ENCODE data around the gene C1orf174.
"Not testable (repeated sequence)": the region's sequence is repeated elsewhere in the genome, so short reads cannot be mapped to it uniquely, and the experiment has no call there.

Gene C1orf174

DNA sequence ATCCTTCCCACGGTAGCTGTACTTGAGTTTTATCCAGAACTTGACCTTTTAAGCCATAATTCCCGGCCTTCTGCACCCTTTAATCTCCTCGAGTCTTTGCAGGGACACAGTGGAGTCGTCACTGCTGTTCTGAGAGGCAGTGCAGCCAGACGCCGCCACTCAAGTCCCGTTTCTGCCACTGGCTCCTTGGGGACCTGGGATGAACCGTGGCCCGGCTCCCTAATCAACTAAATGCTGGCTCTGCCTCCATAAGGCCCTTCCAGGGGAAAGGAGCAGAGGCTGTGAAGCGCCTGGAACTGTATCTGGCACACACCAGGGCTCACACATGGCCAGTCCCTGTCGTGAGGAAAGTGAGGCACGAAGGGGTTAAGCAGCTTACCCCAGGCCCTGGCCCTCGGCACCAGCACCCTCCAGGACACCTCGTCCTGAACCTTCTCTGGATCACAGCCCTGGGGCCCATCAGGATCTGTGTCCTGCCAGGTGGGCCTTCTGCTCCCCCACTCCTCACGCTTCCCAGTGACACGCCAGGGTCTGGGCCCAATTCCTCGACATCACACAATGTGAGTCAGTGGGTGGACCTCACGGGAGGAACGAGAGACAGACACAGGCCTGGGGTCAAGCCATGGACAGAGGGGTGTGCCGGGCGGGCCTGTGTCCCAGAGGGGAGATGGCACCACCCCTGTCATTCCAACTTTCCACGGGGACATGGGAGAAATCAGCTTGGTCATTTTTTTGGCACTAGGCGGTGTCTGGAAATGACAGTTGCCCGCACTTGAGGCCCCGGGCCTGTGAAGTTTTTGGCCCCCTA, 23.5 kb upstream of the C1orf174 start:
- H3K27me3 ChIP-seq (ENCODE audit: control insufficient read depth, insufficient read depth, low read length), result peaks cover 13% of the 10 kb centered on the region
- H3K4me1 ChIP-seq (ENCODE audit: control insufficient read depth, insufficient read depth, low read length), result no peaks in the 10 kb centered on the region
- H3K9me3 ChIP-seq (ENCODE audit: control insufficient read depth, low read length), result no peaks in the 10 kb centered on the region
- H3K4me3 ChIP-seq (ENCODE audit: low read length), result no peak overlapping the region
- no peaks in the 10 kb centered on the region for H3K36me3 ChIP-seq (ENCODE audit: control insufficient read depth, insufficient read depth, low read length)
- H3K9ac ChIP-seq (ENCODE audit: low read length), result no peak overlapping the region

DNA sequence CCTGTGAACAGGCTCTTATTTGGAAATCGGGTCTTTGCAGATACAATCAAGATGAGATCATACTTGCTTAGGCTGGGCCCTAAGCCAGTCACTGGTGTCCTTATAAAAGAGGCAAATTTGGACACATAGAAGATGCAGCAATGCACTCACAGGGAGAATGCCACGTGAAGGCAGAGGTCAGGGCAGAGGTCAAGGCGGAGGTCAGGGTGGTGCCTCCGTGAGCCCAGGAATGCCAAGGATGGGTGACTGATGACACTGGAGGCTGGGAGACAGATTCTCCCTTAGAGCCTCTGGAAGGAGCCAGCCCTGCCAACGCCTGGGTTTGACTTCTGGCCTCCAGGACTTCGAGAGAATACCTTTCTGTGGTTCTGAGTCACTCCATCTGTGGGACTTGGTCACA, 22.8 kb upstream of the C1orf174 start:
- Histone ChIP-seq H3K9ac (ENCODE audit: low read length) (no peak overlapping the region), H3K4me1 (ENCODE audit: control insufficient read depth, insufficient read depth, low read length) (no peaks in the 10 kb centered on the region), H3K27me3 (ENCODE audit: control insufficient read depth, insufficient read depth, low read length) (peaks cover 13% of the 10 kb centered on the region), H3K9me3 (ENCODE audit: control insufficient read depth, low read length) (no peaks in the 10 kb centered on the region), H3K36me3 (ENCODE audit: control insufficient read depth, insufficient read depth, low read length) (no peaks in the 10 kb centered on the region), H3K4me3 (ENCODE audit: low read length) (no peak overlapping the region)

DNA sequence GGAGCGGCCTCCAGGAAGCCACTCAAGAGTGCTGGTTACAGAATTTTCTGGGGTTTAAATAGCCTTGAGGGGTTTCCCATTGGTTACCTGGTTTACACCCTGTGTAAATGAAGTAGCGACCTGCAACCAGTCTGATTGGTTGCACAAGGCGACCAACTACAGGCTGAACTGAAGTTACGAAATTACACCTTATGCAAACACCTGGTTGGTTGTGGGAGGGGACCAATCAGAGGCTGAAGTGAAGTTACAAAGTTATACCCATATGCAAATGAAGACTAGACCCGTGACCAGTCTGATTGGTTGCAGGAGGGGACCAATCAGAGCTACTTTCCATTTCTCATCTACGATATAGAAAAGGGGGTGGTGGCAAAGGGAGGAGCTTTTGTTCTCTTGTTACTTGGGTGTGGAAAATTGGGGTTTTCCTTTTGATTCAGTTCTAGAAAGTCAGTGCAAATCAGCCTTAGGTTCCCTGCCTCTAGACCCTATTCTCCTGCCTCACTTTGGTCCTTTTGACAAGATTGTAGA, 22.2 kb upstream of the C1orf174 start:
- H3K27me3 ChIP-seq (ENCODE audit: control insufficient read depth, insufficient read depth, low read length), result peaks cover 13% of the 10 kb centered on the region
- H3K9ac ChIP-seq (ENCODE audit: low read length), result no peak overlapping the region
- no peaks in the 10 kb centered on the region for H3K36me3 ChIP-seq (ENCODE audit: control insufficient read depth, insufficient read depth, low read length)
- no peaks in the 10 kb centered on the region for H3K9me3 ChIP-seq (ENCODE audit: control insufficient read depth, low read length)
- H3K4me1 ChIP-seq (ENCODE audit: control insufficient read depth, insufficient read depth, low read length), result no peaks in the 10 kb centered on the region
- H3K4me3 ChIP-seq (ENCODE audit: low read length), result no peak overlapping the region

DNA sequence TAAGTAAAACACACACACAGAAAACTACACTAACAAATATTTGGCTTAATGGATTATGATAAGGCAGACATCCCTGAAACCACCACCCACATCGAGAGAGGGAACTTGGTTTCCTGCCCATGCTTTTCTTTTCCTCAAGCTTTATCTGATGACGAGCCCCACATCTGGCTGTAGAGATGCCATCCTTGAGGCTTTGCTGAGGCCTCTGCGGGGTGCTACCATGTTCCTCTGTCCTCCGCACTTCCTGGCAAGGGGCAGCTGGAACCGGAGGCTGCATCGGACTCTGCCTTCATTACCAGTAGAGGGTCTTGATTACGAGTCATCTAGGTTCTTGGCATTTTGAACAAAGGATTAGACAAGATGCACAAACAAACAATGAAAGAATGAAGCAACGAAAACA, 21.7 kb upstream of the C1orf174 start:
- no peak overlapping the region for H3K4me3 ChIP-seq (ENCODE audit: low read length)
- no peaks in the 10 kb centered on the region for H3K4me1 ChIP-seq (ENCODE audit: control insufficient read depth, insufficient read depth, low read length)
- H3K9ac ChIP-seq (ENCODE audit: low read length), result no peak overlapping the region
- peaks cover 13% of the 10 kb centered on the region for H3K27me3 ChIP-seq (ENCODE audit: control insufficient read depth, insufficient read depth, low read length)
- no peaks in the 10 kb centered on the region for H3K9me3 ChIP-seq (ENCODE audit: control insufficient read depth, low read length)
- H3K36me3 ChIP-seq (ENCODE audit: control insufficient read depth, insufficient read depth, low read length), result no peaks in the 10 kb centered on the region

DNA sequence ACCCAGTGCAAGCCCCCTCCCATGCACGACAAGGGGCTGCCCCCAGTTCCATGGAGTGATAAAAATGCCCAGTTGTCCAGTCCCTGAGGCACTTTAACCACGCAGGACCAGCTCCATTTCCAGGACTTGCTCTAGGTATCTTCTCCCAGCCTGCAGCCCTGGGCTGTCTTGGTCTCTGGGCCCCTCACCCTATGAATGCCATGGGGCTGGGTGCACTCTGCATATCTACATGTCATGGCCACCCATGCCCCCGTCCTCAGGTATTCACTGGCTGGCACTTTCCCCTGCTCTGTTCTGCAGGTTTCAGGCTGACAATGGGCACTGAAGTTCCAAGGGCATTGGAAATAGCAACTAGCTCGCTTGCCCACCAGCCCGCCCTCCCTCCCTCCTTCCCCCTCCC, 19.6 kb upstream of the C1orf174 start:
- no peak overlapping the region for H3K9ac ChIP-seq (ENCODE audit: low read length)
- no peaks in the 10 kb centered on the region for H3K36me3 ChIP-seq (ENCODE audit: control insufficient read depth, insufficient read depth, low read length)
- no peaks in the 10 kb centered on the region for H3K4me1 ChIP-seq (ENCODE audit: control insufficient read depth, insufficient read depth, low read length)
- H3K9me3 ChIP-seq (ENCODE audit: control insufficient read depth, low read length), result no peaks in the 10 kb centered on the region
- H3K4me3 ChIP-seq (ENCODE audit: low read length), result no peak overlapping the region
- peaks cover 13% of the 10 kb centered on the region for H3K27me3 ChIP-seq (ENCODE audit: control insufficient read depth, insufficient read depth, low read length)

DNA sequence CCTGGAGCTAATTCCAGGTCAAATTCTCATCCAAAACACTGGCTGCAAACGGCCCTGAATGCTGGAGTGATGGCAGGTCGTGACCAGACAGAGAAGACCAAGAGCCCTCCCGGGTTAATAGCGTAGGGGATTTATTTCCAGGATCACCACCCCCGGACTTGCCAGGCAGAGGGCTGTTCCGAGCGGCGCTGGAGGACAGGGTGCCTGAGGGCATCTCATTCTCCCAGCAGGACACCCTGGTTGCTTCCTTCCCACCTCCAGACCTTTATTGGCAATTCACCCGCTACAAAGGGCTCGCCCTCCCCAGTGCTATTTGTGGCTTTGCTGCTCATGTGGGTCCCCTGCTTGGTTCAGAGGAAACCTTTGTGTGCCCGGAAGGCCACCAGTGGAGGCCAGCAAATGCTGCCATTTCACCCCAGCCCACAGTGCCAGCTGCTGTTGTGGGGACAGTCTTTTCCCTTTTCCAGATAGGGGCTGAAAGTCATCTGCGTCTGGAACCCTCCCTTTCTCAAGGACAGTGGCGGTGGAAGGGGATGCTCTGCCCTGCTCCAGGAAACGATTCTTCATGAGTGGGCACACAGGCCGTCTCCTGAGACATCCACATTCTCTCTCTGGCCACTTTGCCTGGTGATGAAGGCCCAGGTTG, 19.0 kb upstream of the C1orf174 start:
- Histone ChIP-seq H3K4me3 (ENCODE audit: low read length) (no peak overlapping the region), H3K27me3 (ENCODE audit: control insufficient read depth, insufficient read depth, low read length) (peaks cover 7% of the 10 kb centered on the region), H3K4me1 (ENCODE audit: control insufficient read depth, insufficient read depth, low read length) (no peaks in the 10 kb centered on the region), H3K36me3 (ENCODE audit: control insufficient read depth, insufficient read depth, low read length) (no peaks in the 10 kb centered on the region), H3K9ac (ENCODE audit: low read length) (no peak overlapping the region), H3K9me3 (ENCODE audit: control insufficient read depth, low read length) (no peaks in the 10 kb centered on the region)

DNA sequence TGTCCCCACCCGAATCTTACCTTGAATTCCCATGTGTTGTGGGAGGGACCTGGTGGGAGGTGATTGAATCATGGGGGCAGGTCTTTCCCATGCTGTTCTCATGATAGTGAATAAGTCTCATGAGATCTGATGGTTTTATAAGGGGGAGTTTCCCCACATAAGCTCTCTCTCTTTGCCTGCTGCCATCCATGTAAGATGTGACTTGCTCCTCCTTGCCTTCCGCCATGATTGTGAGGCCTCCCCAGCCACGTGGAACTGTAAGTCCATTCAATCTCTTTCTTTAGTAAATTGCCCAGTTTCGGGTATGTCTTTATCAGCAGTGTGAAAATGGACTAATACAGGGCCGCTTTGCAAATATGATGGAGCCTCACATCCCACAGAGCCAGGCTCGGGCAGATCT, 18.3 kb upstream of the C1orf174 start:
- H3K4me1 ChIP-seq (ENCODE audit: control insufficient read depth, insufficient read depth, low read length); H3K36me3 ChIP-seq (ENCODE audit: control insufficient read depth, insufficient read depth, low read length); H3K27me3 ChIP-seq (ENCODE audit: control insufficient read depth, insufficient read depth, low read length); H3K4me3 ChIP-seq (ENCODE audit: low read length); H3K9ac ChIP-seq (ENCODE audit: low read length); H3K9me3 ChIP-seq (ENCODE audit: control insufficient read depth, low read length): not testable (repeated sequence)

DNA sequence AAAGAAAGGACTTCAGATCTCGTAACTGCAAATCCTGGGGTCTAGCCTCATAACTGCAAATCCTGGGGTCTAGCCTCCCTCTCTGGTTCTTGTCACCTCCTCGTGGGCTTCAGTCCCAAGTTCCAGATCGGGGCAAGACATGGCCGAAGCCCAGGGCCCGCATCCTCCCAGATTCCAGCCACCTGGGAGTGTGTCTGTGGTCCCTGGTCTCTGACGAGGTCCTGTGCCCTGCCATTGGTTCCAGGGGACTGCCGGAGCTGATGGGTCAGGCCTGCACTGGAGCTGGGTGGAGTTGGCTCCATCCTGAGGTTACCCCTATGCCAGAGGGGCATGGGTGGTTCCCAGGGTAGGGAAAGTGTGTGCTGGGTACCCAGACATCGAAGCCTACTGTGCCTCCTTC, 17.7 kb upstream of the C1orf174 start:
- Histone ChIP-seq H3K27me3 (ENCODE audit: control insufficient read depth, insufficient read depth, low read length) (peaks cover 4% of the 10 kb centered on the region), H3K4me3 (ENCODE audit: low read length) (no peak overlapping the region), H3K9me3 (ENCODE audit: control insufficient read depth, low read length) (no peaks in the 10 kb centered on the region), H3K36me3 (ENCODE audit: control insufficient read depth, insufficient read depth, low read length) (no peaks in the 10 kb centered on the region), H3K9ac (ENCODE audit: low read length) (no peak overlapping the region), H3K4me1 (ENCODE audit: control insufficient read depth, insufficient read depth, low read length) (no peaks in the 10 kb centered on the region)

DNA sequence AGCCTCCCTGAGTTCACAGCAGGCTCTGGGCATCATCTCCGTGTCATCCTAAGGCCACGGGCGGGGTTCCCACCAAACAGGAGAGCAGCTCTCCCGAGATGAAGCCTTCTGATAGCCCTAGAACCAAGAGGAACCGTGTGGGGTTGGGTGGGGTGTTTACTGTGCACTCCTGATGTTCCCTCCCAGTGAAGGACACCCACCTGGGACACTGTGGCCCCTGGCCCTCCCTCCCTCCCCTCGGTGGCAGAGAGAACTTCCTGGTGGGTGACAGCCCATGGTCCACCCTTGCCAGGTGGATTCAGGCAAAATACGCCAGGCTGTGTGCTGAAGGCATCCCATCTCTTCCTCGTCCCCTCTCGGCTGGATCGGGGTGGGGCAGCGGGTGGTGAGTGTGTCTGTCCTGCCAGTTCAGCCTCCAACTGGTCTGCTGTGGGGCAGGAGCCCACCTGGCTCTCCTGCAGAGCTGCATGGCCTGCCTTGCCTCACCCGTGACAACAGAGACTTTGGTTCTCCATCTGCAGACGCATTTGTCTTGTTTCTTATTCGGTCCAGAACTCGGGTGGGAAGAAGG, 15.6 kb upstream of the C1orf174 start:
- H3K27me3 ChIP-seq (ENCODE audit: control insufficient read depth, insufficient read depth, low read length), result peaks cover 19% of the 10 kb centered on the region
- no peaks in the 10 kb centered on the region for H3K9me3 ChIP-seq (ENCODE audit: control insufficient read depth, low read length)

DNA sequence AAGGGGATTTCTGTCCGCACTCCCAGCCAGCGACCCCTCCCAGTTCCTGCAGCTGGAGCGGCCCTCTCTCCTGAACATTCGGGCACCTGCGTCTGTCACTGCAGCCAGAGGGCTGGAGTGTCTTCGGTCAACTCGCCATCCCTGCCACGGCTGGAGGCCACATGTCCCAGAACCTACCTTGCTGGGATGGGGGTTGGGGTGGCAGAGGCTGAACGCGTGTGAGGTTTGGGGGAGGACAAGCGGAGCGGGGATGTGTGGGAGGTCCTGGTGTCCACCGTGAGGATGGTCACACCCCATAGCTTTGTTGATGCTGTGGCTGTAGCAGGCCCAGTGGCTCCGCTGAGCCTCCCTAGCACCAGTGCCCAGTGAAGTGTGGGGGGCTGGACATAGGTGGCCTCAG, 14.8 kb upstream of the C1orf174 start:
- H3K4me1 ChIP-seq (ENCODE audit: control insufficient read depth, insufficient read depth, low read length), result peaks cover 5% of the 10 kb centered on the region
- H3K9ac ChIP-seq (ENCODE audit: low read length), result no peak overlapping the region
- H3K9me3 ChIP-seq (ENCODE audit: control insufficient read depth, low read length), result no peaks in the 10 kb centered on the region
- peaks cover 19% of the 10 kb centered on the region for H3K27me3 ChIP-seq (ENCODE audit: control insufficient read depth, insufficient read depth, low read length)
- H3K4me3 ChIP-seq (ENCODE audit: low read length), result no peak overlapping the region
- H3K36me3 ChIP-seq (ENCODE audit: control insufficient read depth, insufficient read depth, low read length), result no peaks in the 10 kb centered on the region

More for the DNA sequence above, 15.6 kb upstream of the C1orf174 start:
- Histone ChIP-seq H3K36me3 (ENCODE audit: control insufficient read depth, insufficient read depth, low read length) (no peaks in the 10 kb centered on the region), H3K4me1 (ENCODE audit: control insufficient read depth, insufficient read depth, low read length) (peaks cover 5% of the 10 kb centered on the region), H3K9ac (ENCODE audit: low read length) (no peak overlapping the region), H3K4me3 (ENCODE audit: low read length) (no peak overlapping the region)

DNA sequence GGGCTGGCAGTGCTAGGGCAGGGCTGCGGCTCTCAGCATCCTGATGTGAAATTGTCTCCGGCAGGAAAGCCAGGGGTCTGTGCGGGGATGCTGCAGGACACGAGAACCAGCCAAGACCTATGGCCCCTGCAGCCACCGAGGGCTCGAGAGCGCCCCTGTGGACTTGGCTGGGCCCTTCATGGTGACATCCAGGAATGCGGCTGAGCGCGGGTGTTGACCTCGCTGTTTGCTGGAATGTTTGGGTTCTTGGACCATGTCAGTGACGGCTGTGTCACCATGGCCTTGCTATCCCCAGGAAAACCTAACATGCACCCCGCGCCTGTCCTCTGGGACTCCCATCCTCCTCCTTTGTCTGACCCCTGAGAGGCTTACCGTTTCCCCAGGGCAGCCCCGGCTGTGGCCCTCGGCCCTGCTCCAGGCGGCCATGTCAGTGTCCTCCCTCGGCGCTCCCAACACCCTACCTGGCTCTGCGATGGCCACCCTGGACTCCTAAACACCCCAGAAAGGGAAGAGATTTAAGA, 14.3 kb upstream of the C1orf174 start:
- peaks cover 5% of the 10 kb centered on the region for H3K4me1 ChIP-seq (ENCODE audit: control insufficient read depth, insufficient read depth, low read length)
- H3K36me3 ChIP-seq (ENCODE audit: control insufficient read depth, insufficient read depth, low read length), result no peaks in the 10 kb centered on the region
- H3K9me3 ChIP-seq (ENCODE audit: control insufficient read depth, low read length), result no peaks in the 10 kb centered on the region
- no peak overlapping the region for H3K9ac ChIP-seq (ENCODE audit: low read length)
- no peak overlapping the region for H3K4me3 ChIP-seq (ENCODE audit: low read length)
- peaks cover 17% of the 10 kb centered on the region for H3K27me3 ChIP-seq (ENCODE audit: control insufficient read depth, insufficient read depth, low read length)
